GM21423 (cell line): ENCODE measurements around the gene APOOL.
"Not testable (repeated sequence)": the region's sequence is repeated elsewhere in the genome, so short reads cannot be mapped to it uniquely, and the experiment has no call there.

ENCODE experiments used
- ATAC-seq: cut with Tn5 transposase; IDR thresholded peaks from one replicate; pipeline ENCODE4 v1.9.1; 2021; ENCODE audit warnings: mild to moderate bottlenecking, moderate library complexity; ENCODE audit not compliant: unreplicated experiment

Gene APOOL

DNA sequence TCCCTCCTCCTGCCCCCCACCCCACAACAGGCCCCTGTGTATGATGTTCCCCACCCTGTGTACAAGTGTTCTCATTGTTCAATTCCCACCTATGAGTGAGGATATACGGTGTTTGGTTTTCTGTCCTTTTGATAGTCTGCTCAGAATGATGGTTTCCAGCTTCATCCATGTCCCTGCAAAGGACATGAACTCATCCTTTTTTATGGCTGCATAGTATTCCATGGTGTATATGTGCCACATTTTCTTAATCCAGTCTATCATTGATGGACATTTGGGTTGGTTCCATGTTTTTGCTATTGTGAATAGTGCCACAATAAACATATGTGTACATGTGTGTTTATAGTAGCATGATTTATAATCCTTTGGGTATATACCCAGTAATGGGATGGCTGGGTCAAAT is 73.6 kb downstream of the APOOL start:
- ATAC-seq, result not testable (repeated sequence)

DNA sequence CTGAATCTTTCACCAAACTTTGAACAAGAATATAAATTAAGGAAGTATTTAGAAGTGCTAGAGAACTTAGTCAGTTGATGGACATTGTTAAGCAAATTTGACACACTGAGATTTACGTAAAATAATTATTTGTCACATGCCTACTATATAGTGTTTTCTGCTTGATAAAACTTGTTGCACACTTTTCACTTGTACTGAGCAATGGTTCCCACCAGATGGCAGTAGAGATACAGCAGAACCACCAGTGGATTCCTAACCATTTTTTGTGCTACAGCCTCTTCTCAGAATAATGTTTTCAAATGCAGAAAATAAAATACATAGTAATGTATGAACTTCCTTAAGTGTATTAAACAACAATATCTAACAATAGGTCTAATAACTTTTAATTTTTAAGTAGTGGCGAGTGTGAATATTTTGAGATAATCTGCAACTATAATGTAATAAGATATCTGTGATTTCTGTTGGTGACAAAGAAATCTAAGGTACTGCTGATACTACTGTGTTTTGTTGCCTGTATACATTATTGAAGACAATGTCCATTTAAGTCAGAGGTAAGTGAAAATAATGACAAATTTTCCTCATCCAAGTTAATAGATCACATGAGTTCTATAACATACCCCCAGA is 81.2 kb downstream of the APOOL start:
- ATAC-seq, result no peak

DNA sequence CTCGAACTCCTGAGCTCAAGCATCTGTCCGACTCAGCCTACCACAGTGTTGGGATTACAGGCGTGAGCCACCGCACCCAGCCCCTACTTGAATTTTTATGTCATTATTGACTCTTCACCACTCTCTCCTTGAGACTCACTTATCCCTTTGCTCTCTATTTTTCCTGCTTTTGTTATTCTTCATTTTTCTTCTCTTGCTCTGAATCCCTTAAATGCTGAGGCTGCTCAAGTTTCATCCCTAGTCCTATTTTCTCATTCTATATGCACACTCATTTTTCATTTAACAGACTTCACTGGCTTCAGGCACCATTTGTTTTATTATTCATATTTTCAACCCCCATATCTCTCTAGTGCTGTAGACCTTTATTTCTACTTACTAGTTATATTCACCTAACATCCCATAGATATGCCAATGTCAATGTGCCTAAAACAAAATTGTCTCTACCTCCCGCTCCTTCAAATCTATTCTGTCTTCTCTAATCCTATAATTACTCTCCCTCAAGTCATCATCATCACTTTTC is 85.7 kb downstream of the APOOL start:
- no peak for ATAC-seq

GRCh38 chrX:85107407-85107806 is 103.7 kb downstream of the APOOL start:
- ATAC-seq, result no peak

- ATAC-seq, result no peak
These were observed 104.5 kb downstream of the APOOL start for GRCh38 chrX:85108165-85108564.

GRCh38 chrX:85109235-85109634 is 105.6 kb downstream of the APOOL start:
- no peak for ATAC-seq

DNA sequence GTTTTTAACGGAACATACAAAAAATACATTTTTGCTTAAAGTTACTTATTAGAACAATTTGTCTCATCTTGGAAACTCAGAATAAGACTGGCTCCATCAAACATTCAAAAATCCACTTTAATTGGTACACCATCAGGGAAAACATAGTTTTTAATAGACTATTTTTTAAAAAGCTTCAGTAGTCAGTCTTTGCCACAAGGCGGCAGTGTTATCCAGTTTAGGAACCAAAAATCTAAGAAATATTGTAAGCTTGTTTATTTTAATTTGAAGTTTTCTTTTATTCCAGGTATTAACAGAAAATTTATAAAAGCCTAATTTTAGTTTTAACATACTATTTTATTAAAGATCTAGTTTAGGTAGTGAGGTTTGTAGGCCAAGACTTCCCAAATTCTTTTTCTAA is 107.7 kb downstream of the APOOL start:
- ATAC-seq, result no peak

DNA sequence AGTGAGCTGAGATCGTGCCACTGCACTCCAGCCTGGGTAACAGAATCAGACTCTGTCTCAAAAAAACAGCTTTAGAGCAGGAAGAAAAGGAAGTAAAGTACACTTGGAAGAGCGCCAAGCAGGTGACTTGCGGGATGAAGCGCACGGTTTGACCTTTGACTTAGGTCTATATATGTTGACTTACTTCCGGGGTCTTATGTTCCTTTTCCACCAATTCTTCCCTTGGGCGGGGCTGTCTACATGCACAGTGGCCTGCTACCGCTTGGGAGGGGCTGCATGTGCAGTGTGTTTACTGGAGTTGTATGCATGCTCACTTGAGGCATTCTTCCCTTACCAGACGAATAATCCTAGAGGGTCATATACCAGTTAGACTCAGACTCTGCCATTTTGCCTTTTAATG is 108.6 kb downstream of the APOOL start:
- ATAC-seq, result no peak

DNA sequence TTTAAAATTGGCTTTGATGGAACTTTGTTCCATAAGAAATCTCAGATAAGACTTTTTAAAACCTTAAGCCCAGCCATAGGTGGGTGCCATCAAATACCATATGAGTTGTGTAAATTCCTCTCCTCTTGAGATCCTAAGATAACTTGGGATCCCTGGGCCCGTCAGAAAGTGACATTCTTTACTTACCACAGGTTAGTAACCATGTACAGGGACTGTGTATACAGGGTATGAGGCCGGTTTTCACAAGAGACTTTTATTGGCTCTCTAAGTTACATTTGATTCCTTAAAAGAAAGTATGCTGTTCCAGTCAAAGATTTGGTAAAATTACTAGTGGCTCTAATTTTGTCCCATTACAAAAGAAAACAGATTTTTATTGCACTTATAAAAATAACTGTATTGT is 110.1 kb downstream of the APOOL start:
- ATAC-seq, result no peak

GRCh38 chrX:85114171-85114570 is 110.5 kb downstream of the APOOL start:
- ATAC-seq, result no peak

GRCh38 chrX:85114776-85115175 is 111.1 kb downstream of the APOOL start:
- no peak for ATAC-seq

GRCh38 chrX:85115252-85115651 is 111.6 kb downstream of the APOOL start:
- ATAC-seq, result no peak

- no peak for ATAC-seq
These were observed 132.7 kb downstream of the APOOL start for GRCh38 chrX:85136409-85136808.

DNA sequence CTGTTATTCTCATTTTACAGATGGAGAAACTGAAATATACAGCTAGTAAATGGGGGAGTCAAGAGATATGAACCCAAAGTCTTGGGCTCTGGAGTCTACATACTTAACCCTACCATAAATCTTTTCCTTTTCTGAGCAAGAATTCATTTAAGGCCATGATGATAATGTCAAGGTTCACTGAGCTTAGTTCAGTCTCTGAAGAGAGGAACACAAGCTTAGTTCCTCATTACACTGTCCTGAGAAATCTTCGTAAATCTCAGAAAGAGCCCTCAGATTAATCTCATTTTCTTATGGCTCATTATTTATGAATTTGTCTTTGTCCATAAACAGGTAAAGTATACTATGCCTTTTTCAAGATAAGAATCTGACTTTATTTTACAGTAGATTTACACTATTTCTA is 135.7 kb downstream of the APOOL start:
- ATAC-seq, result no peak

DNA sequence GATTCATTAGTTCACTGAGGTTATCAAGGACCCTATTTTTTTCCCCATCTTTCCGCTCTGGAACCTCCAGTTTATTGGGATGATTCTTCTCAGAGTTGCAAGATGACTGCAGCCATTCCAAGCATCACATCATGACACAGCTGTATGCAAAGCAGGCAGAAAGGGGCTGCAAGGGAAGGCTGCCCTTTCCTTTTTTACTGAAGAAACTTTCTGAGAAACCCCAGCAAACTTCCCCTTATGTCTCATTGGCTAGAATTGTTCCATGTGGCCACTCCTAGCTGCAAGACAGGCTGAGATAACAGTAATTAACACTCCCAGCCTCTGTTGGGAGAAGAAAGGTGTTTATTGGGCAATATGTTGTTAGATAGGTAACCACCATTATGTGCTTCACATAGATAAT is 137.3 kb downstream of the APOOL start:
- ATAC-seq, result peak; percentile 56
